Germinal center (tissue), 1 donor: ENCODE data around the gene TMX1.
A peak's percentile ranks its signal among the peaks of the same experiment; 100 is the strongest.

Experiments
- DNase-seq: peaks from one replicate; pipeline ENCODE4 v3.0.0; 2012; ENCODE audit warnings: mixed read lengths, low spot score

TMX1 gene

DNA sequence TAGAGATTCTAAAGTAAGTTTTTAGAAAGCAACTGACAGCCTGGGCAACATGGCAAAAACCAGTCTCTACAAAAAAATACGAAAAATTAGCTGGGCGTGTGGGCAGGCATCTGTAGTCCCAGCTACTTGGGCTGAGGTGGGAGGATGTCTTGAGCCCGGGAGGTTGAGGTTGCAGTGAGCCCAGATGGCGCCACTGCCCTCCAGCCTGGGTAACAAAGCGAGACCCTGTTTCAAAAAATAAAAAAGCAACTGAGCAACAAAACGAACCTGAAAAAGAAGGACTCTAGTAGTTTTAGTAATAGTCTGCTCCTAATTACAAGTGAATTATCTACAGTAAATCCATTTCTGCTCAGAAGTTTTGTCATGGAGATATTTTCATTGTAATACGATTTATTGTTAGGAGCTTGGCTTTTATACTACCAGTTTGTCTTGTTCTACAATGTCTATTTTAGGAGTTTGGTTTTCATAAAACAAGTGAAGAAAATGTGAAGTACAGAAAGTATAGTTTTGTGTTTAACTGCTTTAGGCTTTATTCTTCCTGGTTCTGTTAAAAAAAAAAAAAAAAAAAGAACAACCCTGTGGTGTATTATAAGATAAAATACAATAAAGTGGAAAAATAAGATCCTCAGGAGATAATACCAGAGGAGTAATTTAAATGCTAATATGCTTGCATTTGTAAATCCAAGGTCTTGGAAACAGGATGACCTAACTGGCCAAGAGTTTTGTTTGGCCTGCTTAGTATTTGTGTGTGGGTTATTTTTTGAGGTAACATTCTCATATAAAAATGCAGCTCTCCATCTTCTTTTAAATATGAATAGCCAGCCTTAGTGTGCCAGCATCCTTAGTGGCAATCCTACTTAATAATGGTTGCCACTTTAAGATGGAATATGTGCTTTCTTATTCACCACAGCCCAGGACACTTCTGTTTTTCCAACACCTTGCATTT, 2.8 kb downstream of the TMX1 start:
- no peak for DNase-seq

DNA sequence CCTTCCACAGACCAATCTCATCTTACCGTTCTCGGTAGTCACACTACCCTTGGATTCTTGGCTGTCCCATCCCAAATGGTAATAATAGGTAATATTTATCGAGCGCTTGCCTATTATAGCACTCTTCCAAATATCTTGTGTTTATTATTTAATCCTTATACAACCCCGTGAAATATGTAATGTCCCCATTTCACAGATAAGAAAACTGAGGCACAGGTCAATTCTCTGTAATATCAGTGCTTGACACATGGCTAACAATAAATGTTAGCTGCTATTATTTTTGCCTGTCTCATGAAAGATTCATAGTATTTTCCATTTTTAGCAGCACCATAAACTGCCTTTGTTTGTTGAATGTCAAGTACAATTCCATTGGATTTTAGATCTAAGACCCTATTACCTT, 4.5 kb downstream of the TMX1 start:
- no peak for DNase-seq

DNA sequence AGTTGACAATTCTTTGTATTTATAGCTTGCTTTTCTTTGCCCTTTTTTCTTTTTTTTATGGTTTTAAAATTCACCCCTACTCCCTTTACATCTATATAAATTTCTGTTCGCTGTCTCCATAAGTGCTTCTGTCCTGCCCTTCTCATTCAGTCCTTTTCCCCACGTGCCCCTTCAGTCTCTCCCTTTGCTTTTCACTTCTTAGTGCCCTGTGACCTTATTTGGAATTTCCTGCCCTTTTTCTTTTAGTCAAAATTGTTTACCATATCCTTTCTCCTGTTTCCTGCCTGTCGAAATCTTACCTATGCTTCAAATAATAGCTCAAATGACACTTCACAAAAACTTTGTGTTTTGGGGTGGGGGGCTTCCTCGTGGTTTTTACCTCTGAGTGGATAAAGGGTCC, 6.0 kb downstream of the TMX1 start:
- no peak for DNase-seq

DNA sequence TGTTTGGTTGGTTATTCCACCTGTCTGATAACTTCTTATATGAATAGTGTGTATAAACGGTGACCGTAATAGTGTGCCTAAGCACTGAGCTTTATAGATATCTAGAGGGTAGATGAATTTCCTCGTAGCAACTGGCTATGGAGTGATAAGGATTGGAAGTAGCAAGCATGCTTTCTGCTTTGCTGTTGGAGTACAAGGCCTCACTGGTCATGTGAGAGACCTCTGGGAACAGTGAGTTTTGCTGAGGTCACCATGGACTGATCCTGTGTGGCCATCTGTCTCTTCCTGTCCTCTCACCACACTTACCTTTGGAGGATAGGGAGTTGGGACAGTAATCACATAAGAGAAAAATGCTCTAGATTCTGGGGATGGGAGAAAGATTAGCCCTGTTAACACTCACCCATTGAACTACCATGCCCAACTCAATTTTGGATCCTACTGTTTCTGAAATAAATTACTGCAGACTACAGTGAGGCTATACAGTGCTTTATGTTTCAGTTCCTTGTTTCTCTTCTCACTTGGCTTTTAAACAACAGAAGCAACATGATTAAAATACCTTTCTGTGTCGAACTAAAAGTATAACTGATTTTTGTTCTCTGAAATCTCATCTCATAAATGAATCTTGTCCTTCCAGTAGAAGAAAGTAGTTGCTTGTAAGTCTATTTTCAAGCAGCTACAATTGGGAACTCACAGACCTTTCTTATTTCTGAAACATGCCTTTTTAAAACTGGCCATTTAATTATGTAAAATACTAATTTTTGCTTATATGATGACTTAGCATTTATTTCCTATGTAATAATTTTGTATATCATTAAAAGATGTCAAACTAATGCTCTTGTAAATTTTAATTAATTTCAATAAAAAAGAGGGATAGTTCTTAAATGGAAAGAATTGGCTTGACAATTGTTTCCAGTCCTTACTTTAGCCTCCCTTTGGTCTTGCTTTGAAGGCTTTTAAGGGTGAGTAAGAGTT, 8.3 kb downstream of the TMX1 start:
- DNase-seq, result peak; percentile 33

DNA sequence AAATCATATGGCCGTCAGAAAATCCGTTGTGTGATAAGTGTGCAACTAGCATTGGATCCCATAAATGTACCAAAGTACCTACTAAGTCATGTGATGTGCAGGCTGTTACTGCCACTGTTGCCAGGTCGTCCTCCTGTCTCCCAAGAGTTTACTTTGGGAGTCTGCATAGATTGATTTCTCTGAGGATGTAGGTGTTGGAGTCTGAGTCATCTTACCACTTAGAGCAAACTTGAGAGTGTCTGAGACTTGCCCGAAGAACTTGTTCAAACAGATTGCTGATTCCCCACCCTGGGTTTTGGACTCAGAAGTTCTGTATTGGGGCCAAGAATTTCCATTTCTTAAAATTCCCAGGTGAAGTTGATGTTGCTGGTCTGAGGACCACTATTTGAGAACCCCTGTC, 11.4 kb downstream of the TMX1 start:
- DNase-seq, result no peak

DNA sequence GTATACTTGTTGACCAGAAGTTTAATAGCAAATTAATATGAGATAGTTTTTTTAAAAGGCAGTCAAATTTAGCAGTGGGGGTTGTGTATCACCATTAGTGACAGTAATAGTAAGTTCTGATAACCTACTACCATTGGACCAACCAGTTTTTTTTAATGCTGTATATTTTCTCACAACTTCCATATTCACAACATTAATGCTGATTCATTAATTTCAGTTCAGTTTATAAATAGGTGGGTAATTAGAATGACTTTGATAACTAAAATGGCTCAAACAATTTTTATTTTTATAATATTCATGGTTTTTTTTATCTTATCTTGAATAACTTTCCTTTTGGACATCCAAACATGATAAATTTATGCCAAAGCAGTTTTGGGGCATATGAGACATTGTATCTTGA, 13.8 kb downstream of the TMX1 start:
- DNase-seq, result no peak

DNA sequence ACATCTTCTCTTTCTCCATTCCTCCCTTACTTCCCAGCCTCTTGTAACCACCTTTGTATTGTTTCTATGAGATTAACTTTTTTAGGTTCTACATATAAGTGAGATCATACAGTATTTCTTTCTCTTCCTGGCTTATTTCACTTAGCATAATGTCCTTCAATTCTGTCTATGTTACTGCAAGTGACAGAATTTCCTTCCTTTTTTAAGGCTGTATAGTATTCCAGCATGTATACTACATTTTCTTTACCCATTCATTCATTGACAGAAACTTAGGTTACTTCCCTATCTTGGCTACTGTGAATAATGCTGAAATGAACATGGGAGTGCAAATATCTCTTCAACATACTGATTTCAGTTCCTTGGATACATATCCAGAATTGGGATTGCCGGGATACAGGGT, 18.2 kb downstream of the TMX1 start:
- DNase-seq, result no peak

DNA sequence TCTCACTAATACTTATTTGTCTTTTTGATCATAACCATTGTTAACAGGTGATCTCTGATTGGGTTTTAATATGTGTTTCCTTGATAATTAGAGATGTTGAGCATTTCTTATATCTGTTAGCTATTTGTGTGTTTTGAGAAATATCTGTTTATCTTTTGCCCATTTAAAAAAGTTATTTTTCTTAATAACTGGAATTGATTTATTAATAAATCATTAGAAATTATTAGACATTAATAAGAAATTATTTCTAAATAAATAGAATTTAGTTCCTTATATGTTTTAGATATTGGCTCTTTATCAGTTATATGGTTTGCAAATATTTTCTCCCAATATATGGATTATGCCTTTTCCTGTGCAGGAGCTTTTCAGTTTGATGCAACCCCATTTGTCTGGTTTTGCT, 18.7 kb downstream of the TMX1 start:
- DNase-seq, result no peak

DNA sequence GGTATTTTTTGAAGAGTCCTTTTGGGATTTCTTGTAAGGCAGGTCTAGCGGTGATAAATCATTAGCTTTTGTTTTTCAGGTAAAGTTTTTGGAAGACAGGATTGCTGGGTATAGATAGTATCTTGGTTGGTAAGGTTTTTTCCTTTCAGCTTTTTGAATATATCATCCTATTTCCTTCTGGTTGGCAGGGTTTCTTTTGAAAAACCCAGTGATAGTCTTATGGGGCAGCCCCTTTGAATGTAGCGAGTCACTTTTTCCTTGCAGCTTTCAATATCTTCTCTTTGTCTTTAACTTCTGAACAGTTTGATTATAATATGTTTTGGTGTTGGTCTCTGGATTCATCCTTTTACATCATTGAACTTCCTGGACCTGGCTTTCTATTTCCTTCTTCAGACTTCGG, 20.2 kb downstream of the TMX1 start:
- DNase-seq, result no peak

DNA sequence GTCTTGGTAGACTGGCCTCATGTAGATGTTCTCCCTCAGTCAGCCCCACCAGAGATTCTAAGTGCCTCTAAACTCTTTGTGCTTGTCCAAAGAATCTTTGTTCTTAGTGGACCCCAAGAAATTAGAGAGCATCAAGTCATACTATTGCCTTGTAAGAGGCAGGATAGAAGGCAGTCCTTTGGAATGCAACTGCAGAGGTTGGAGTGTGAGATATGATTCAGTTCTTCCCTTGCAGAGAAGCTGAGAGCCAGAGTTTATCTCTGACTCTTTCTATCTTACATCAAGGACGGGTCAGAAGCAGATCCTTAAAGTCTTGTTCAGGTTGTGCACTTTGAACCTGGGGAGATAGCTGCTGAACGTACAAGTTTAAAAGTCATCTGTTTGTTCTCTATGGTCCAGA, 21.1 kb downstream of the TMX1 start:
- no peak for DNase-seq

DNA sequence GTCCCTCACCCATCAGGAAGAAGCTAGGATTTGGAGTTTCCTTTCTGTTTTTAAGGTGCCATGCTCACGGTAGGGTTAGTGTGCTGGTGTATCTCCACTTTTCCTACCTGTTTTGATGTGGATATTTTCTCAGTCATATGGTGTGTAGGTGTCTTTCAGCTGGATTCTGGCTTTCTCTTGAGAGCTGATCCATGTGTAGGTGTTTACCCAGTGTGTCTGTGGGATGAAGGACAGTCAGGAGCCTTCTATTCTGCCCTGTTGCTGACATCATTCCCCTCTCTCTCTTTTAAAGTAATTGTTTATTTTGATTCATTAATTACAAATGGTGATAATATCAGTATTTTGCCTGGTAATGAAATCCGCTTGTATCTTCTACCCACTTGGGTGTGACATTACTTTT, 22.8 kb downstream of the TMX1 start:
- no peak for DNase-seq

DNA sequence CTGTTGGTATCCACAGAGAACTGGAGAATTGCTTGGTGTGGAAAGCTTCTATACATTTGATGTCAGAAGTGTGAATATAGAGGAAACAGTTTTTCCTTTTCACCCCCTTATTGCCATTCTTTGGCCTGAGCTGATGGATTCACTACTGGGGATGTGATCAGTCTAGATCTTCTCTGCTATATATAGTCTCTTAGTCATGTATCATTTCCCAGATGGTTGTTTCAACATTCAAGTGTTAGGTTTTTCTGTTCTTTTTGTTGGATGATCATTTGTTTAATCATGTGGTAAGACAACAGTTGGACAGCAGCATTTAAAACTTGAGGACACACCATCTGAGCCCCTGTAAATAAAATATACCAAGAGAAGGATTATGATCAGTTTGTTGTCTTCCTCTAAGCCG, 29.6 kb downstream of the TMX1 start:
- DNase-seq, result no peak

DNA sequence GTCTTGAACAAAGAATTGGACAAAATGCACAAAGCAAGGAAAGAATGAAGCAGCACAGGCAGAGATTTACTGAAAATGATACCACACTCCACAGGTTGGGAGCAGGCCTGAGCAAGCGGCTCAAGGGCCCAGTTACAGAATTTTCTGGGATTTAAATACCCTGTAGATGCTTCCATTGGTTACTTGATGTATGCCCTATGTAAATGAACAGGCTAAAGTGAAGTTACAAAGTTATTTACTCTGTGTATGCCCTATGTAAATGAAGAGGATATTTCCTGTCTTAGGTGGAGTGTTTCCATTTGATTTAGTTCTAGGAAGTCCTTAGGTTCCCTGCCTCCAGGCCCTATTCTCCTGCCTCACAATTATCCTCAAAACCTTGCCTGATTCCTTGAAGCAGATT, 36.6 kb downstream of the TMX1 start:
- DNase-seq, result no peak

DNA sequence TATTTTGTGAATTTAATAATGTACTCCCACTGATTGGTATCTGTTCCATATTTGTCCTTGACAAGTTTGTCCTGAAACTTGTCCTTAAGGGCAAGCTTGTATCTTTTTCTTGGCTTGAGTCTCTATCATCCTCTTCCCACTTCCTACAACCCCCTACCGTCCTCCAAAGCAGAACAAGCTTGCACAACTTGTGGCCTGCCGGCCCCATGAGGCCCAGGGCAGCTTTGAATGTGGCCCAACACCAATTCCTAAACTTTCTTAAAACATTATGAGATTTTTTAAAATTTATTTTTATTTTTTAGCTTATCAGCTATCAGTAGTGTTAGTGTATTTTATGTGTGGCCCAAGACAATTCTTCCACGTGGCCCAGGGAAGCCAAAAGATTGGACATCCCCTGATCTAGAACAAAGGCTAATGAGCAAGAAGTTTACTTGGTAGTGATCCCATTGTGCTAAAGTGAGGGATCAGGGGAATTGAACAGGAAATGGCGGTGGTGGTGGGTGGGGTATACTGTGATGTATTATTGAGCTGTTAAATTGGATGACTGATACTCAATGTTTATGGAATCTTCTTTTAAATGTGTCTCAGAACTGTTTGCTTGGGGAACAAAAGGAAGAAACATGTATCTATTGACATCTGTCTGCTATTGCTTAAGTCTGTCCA, 37.8 kb downstream of the TMX1 start:
- no peak for DNase-seq

DNA sequence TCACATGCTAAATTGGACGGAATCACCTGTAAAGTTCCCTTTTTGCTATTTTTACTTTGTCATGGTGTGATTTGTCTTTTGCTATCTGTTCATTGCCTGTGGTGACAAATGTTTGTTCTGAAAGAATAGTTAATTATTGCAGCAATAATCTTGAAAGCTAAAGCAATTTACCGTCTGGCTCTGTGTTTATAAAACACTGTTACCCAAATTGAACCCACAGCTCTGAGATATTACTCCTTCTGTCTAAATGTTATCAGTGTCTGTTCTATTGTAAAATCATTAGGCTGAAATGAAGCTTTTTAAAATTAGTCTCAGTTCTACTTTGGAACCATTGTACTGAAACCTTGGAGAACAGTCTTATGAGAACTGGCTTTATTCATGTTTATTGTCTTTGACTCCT, 42.5 kb downstream of the TMX1 start:
- no peak for DNase-seq

DNA sequence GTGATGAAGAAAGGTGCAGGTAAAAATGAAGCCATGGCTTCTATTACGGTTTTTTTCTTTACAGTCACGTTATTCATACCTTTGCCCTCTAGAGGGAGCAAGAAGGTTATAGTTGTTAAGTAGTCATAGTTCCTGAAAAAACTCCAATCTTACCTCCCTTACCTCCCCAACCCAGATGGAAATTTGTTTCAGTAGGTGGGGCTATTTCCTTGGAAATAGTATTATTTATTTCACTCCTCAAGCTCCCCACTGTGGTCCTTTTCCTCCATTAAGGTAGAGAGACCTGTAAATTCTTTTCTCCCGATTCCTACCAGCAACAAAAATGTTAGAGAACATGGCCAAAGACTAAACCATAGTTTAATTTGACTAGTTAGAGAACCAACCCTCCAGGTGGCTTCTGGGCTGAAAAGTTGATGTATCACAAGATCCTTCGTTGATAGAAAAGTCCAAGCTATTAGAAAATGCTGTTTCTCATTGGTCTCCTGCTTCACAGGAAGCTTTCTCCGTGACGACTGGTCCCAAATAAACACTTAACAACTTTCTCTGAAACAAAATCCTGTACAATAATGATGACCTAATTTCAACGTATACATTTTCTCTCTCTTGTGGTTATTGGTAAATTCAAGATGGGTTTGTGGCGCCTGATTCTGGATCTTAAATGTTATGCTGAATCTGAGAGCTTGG, 43.5 kb downstream of the TMX1 start:
- peak; percentile 56 for DNase-seq

DNA sequence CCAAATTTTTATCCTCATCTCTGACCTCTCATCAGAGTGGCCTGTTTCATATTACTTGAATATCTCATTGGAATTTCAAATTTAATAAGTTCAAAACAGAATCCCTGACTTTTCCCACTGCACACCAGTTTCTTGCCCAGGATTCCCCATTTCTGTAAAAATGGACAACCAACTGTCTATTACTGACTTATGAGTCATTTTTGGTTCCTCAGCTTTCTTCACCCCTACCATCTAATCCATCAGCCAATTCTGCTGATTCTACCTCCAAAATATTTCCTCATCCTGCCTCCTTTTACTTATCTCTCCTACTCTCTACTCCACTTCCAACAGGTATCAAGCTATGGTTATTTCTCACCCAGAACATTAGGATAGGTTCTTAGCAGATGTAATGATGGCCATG, 44.2 kb downstream of the TMX1 start:
- DNase-seq, result no peak

DNA sequence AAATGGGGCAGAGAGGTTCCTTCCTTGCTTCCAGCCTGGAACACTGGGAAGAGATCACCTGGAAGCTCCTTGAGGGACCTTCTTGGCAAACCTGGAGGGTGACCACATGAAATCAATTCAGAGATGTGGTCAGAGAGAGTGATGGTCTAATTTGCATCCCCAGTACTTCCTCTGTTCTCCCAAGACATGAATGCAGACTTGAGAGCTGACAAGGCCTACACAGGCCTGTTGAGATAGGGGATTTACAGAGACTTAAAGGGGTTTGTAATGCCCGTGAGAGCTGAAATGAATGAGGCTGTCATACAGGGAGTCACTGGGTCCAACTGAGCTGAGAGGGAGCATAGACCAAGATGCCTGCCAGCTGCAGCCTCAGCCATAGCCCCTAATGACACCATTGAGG, 45.1 kb downstream of the TMX1 start:
- DNase-seq, result peak; percentile 6

DNA sequence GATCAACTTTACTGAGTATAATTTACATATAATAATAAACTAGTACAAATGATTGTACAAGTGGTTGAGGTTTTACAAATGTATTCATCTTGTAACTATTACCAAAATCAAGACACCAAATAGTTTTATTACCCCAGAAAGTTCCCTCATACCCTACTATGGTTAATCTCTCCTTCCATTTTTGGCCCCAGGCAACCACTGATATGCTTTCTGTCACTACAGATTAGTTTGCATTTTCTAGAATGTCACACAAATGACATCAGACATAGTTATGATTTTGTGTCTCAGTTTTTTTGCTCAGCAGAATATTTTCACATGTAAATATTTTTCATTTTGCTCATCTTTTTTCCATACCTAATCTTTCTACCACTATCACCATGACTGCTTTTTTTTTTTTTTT, 49.1 kb downstream of the TMX1 start:
- DNase-seq, result no peak

DNA sequence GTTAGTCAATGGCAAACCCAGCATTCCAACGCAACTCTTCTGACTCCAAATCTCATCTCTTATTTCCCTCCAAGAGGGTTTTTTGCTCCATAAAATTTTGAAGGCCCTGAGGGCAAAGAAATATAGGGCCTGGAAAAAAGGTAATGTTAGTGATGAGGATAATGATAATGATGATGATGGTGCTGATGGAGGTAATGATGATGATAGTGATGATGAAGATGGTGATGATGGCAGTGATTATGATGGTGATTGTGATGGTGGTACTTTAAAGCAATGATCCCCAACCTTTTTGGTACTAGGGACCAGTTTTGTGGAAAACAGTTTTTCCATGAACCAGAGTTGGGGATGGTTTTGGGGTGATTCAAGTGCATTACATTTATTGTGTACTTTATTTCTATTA, 50.1 kb downstream of the TMX1 start:
- no peak for DNase-seq

DNA sequence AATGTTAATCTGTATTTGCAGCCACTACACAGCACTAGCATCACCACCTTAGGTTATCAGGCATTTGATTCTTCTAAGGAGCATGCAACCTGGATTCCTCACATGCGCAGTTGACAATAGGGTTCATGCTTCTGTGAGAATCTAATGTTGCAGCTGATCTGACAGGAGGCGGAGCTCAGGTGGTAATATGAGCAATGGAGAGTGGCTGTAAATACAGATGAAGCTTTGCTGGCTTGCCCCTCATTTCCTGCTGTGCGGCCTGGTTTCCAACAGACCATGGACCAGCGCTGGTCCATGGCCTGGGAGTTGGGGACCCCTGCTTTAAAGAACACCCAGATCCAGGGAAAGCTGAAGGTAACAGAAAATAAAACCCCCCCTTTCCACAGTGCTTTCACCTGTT, 51.0 kb downstream of the TMX1 start:
- no peak for DNase-seq
